ENCODE measurements around the gene TULP4.
"Not testable (repeated sequence)": the region's sequence is repeated elsewhere in the genome, so short reads cannot be mapped to it uniquely, and the experiment has no call there.

TULP4 gene

GRCh38 chr6:158293122-158293521, 19.1 kb upstream of the TULP4 start:
- no peak overlapping the region for H3K4me3 ChIP-seq (ENCODE audit: low read depth, low read length)
- no peak for TF ChIP-seq CTCF (IDR thresholded peaks at IDR 0.05; ENCODE audit: low read depth, low read length)

- not testable (repeated sequence) for H3K4me3 ChIP-seq (ENCODE audit: low read depth, low read length)
These were observed 16.1 kb upstream of the TULP4 start for GRCh38 chr6:158295976-158296853.

GRCh38 chr6:158296854-158297324, 15.4 kb upstream of the TULP4 start:
- H3K4me3 ChIP-seq (ENCODE audit: low read depth, low read length): not testable (repeated sequence)

- not testable (repeated sequence) for H3K4me3 ChIP-seq (ENCODE audit: low read depth, low read length)
These were observed 14.6 kb upstream of the TULP4 start for GRCh38 chr6:158297657-158298056.

- not testable (repeated sequence) for H3K4me3 ChIP-seq (ENCODE audit: low read depth, low read length)
These were observed 11.7 kb upstream of the TULP4 start for GRCh38 chr6:158300306-158301143.

GRCh38 chr6:158301561-158301960, 10.7 kb upstream of the TULP4 start:
- H3K4me3 ChIP-seq (ENCODE audit: low read depth, low read length): not testable (repeated sequence)

GRCh38 chr6:158302195-158302796, 10.0 kb upstream of the TULP4 start:
- not testable (repeated sequence) for H3K4me3 ChIP-seq (ENCODE audit: low read depth, low read length)

- TF ChIP-seq CTCF (IDR thresholded peaks at IDR 0.05; ENCODE audit: low read depth, low read length): no peak
- no peak overlapping the region for H3K4me3 ChIP-seq (ENCODE audit: low read depth, low read length)
These were observed 9.0 kb upstream of the TULP4 start for GRCh38 chr6:158303210-158303731.

- no peak for TF ChIP-seq CTCF (IDR thresholded peaks at IDR 0.05; ENCODE audit: low read depth, low read length)
- H3K4me3 ChIP-seq (ENCODE audit: low read depth, low read length): no peak overlapping the region
These were observed 8.0 kb upstream of the TULP4 start for GRCh38 chr6:158304254-158304653.

- TF ChIP-seq CTCF (IDR thresholded peaks at IDR 0.05; ENCODE audit: low read depth, low read length): no peak
- H3K4me3 ChIP-seq (ENCODE audit: low read depth, low read length): no peak overlapping the region
These were observed 2.5 kb upstream of the TULP4 start for GRCh38 chr6:158309814-158310213.

Data from WI38 (cell line).